GM18867 (cell line): ENCODE results near the gene ANXA3.
"Not testable (repeated sequence)": the region's sequence is repeated elsewhere in the genome, so short reads cannot be mapped to it uniquely, and the experiment has no call there.

Experiments
- ATAC-seq: cut with Tn5 transposase; IDR thresholded peaks from one replicate; pipeline ENCODE4 v1.9.1; 2021; ENCODE audit warnings: mild to moderate bottlenecking, moderate library complexity; ENCODE audit not compliant: unreplicated experiment

The ANXA3 gene

DNA sequence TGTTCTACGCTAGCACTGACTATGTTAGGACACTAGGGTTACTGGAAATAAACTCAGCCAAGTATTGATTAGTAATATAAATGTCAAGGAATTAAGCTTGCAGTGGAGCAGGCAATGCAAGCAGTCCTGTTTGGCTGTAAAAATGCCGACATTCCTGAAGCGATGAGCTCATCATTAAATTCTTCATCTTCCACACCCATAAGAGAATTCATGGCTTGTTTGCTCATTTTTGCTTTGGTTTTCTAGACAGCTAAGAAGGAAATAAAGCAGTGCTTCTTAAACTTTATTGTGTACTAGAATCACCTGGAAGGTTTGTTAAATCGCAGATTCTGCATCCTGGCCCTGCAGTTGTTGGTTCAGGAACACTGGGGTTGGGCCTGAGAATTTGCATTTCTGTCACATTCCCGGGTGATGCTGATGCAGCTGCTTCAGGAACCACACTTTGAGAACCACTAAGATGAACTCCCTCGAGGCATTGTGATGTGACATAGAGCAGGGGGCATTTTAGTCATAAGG is 17.8 kb downstream of the ANXA3 start:
- ATAC-seq = no peak

DNA sequence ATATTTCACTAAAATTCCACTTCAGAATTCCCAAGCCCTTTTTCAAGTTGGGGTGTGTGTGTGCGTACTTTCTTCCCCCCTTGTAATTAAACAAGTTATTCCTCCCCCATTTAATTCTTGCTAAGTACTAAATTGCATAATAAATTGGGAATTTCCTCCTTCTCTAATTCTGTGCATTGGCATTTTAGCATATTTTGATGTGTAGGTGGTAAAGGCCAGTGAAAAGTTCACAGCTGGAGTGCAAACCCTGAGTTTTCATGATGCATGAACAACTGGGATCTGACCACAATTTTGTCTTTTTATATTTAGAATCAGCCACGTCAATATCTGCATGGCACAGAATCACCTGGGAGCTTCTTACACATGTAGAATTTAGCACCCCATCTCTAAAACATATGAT is 18.5 kb downstream of the ANXA3 start:
- ATAC-seq = no peak

DNA sequence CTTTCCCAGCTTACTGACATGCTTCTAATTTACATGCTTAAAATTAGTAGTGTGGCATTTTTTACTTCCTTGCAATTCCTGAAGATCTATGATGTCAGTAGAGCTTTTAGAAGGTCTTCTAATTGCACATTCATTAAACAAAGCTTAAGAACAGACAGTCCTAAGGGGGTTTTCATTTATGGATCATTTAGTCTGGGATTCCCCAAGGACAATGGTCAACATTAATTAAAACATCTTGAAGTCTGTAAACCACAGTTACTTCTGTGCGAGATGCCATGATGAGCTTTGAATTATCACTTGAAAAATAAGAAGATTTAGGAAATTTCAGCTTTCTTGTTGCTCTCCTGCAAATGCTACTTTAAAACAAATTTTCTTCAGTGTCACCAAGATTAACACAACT is 20.2 kb downstream of the ANXA3 start:
- no peak for ATAC-seq

DNA sequence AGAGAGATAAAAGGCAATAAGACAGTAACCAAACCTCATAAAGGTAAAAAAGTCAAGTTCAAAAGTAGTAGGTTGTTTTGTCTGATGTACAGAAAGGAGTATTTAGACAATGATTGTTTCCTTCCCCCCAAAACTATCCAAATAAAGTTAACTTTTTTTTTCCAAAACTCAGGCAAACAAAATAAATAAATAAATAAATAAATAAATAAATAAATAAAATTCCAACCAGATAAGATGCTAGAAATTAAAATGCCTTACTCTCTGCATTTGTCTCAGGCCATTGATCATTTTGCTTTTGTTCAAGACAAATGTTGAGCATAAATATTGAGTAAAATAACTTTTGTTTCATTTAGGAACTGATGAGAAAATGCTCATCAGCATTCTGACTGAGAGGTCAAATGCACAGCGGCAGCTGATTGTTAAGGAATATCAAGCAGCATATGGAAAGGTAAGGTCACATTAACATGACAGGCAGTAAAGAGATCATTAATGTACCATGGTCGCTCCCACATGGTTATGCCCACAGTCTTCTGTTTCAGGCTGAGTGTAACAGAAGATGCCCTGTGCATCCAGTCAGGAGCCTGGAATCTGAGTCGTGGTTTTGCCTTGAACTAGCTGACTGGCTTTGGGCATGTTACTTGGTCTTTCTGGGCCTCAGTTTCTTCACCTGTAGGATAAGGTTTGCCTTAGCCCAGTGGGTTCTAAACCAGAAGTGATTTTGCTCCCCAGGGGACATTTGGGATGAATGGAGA is 27.3 kb downstream of the ANXA3 start:
- ATAC-seq = no peak

DNA sequence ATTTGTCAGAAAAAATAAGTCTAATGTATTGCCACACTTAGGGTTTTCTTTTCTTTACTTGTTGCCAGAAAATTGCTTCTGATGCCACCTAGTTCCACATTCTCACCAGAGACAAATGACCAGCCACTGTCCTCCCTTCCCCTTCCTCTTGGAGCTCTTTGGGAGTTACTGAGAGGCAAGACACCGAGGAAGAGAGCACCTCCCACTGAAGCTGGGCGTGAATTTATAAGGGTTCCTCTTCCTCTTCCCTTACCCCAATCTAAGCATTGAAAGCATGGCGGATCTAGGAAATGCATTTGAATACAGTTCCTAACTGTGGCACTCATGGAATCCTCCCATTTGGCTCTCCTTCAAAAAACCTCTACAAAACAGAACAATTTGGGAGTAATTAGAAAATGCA is 30.0 kb downstream of the ANXA3 start:
- ATAC-seq = no peak

DNA sequence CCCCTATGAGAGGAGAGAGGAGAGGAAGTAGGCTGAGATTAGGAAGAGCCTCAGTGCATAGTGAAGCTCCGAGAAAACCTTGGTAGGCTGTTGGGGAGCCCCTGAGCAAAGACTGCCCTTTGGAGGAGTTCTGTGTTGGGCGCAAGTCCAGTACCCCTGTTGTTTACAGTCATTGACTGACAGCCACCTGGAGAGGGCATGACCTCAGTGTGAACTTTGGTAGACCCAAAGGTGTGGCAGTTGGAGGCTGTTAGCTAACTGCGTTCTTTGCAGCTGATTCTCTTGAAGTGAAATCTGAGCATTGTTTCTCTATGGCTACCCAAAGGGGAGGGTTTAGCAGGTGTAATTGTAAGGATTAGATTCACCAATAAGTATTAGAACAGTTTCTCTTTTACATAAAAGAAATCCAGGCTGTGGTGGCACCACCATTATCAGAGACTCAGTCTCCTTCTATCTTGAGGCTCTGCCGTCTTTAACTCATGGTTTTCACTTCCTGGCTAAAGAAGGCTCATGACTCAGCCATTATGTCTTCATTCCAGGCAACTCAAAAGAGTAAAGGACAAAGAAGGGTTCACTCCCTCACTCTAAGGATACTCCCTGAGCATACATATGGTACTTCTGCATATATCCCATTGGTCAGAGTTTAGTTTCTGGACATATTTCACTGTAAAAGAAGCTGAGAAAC is 33.4 kb downstream of the ANXA3 start:
- ATAC-seq = no peak

DNA sequence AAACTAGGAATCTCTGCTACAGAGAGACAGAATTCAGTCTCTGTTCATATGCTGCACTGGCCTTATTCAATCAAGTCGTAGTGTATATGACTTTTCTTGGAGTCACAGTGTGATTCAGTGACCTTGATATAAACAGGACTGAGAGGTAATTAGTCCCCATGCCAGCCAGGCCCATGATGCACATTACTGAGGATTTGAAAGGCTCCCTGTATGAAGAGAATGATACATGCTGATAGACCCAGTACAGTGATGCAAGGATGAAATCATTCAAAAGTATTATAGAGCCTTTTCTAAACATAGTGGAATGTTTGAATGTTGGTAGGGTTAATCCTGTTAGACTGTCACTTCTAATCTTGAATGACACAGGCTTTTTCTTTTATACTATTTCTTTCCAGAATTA is 34.1 kb downstream of the ANXA3 start:
- ATAC-seq = no peak

DNA sequence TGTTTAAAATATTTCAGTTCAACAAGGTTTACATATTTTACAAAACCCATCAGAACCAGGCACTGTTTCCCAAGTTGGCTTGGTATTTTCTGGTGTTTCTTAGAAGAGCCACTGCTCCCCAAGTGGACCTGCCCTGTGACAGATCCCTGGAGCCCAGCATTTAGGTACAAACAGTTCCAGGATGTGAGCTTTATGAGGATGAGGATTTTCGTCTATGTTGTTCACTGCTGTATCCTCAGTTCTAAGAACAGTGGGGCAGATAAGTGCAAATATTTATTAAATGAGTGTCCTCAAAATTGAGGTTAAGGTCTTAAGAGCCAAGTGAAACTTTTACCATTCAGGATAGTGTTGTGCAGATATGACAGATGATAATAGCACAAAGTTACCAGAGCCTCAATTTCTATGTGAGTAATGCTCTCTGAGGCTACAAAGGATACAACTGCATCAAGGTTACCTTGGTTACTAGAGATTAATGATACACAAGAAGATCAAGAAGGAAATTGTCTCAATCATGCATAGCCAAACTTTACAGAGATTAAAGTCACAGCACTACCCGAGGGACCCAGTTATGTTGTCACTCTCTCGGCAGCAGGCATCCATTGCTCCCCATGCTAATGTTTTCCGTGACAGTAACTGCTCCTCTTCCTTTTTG is 37.5 kb downstream of the ANXA3 start:
- no peak for ATAC-seq

DNA sequence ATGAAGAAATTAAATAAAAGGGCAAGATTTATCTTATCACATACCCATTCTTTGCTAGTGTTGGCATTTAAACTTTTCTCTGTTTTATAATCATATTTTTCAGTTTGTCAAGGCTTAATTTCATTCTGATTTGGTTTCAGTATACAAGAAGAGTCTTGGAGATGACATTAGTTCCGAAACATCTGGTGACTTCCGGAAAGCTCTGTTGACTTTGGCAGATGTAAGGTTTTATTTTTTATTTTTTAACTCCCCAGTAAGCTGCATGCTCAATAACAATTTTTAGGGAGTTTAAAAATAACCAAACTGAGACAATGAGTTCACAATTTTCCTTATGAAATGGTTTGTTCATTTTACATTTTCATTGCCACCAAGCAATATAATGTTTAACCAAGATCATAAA is 39.8 kb downstream of the ANXA3 start:
- ATAC-seq = no peak

DNA sequence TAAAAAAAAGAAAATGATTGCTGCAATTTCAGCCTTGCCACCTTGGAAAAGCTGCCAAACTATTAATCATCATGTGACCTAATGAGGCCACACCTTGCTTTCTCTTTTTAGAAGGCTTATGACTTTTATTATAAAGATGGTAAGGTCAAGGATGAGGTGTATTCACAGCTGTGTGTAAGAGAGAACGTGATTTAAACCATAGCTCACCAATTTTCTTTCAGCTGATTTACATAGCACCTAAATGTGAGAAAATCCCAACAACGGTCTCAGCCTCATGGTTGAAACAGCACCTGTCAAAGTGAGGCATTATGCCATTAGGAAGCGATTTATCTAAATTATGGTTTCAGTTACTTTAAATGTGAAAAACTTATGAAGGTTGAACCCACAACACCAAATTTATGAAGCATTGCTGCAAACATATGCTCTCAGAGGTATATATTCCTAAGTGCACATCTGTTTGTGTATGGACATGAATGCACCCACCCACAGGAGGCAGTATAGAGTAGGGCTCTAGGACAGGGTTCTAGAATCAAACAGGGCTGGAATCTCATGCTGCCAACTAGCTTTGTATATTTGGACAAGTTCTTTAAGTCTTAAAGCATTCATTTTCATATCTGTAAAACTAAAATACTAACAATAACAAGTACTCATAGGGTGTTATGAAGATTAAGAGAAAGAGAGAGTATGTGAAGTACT is 40.7 kb downstream of the ANXA3 start:
- peak; percentile 54 for ATAC-seq

DNA sequence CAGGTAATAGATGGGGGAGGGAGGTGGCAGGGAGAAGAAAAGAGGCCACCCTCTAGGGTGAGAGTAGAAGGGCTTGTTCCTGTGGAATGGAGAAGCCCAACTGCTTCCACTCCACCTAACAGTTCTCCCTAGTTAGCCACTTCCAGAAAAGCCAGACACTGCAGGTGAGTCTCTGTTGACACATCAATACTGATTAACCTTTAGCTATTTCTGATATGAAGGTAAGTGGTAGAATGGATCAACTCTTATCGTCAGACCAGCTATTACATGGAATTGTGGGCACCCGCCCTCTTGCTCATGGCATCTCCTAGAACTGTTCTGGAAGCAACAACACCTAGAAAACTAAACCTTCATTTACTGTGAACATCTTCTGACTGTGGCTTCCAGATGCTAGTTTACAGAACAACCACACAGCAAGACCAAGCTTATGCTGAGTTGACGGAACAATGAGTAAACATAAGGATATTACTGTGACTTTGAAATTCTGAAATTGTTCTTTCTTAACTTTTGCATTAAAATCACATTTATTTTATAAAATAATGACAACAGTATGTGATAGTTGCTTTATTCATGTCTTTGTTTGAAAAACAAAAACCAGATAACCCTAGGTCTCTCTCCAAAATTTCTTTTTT is 44.7 kb downstream of the ANXA3 start:
- no peak for ATAC-seq

DNA sequence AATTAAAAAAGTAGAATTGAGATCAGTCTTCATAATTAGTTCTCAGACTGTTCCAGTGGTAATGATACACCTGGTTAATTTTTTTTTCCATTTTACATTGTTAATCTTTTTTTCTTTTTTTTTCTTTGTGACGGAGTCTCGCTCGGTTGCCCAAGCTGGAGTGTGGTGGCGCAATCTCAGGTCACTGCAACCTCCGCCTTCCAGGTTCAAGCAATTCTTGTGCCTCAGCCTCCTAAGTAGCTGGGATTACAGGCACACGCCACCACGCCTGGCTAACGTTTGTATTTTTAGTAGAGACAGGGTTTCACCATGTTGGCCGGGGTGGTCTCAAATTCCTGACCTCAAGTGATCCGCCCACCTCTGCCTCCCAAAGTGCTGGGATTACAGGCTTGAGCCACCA is 46.9 kb downstream of the ANXA3 start:
- not testable (repeated sequence) for ATAC-seq

DNA sequence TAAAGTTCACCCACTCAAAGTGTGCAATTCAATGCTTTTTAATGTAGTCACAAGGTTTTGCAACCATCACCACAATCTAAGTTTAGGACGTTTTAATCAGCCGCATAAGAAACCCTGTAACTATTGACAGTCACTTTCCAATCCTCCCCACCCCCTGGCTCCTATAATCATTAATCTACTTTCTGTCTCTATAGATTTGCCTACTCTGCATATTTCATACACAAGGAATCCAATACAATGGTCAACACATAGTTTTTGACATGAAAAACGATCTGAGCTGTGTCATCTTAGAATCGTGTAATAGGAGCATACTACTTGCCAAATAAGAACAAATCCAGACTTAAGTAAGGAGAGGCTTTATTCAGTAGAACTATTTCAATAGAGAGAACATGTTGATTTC is 47.6 kb downstream of the ANXA3 start:
- no peak for ATAC-seq

DNA sequence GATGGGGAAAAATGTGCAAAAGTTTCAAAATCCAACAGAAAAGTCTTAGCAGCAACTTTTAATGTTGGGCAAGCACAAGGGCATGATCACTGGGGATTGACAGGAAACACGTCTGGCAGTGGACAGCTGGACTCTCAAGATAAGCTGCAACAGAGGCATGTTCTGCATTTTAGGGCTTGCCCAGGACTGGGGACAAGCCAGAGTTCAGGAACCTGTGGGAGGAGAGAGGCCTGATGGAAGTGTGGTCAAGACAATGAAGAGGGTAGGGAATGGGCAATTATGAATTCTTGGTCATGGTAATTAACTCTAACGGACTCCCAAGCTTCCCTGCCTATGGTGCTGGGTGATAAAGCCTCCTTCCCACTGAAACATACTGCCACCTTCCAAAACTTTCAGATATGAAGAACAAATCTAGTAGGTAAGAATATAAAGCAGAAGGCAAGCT is 48.4 kb downstream of the ANXA3 start:
- no peak for ATAC-seq

DNA sequence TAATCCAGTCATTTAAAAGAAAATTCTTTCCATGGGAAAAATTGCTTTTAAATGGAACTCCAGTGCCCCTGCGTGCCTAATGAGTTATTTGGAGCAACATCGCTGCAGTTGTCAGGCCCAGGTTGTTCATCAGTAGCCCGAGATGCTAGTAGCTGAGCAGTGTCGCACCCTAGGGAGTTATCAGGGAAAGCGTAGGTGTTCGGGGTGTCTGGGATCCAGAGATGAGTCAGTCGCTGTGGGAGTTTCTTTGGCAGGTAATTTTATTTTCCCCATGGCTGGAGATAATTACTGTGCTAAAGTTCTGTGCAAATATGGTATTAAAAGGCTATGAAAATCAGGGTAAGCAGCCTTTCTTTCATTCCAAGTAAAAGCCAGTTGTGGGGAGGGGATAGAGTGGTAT is 49.4 kb downstream of the ANXA3 start:
- ATAC-seq = peak; percentile 82

DNA sequence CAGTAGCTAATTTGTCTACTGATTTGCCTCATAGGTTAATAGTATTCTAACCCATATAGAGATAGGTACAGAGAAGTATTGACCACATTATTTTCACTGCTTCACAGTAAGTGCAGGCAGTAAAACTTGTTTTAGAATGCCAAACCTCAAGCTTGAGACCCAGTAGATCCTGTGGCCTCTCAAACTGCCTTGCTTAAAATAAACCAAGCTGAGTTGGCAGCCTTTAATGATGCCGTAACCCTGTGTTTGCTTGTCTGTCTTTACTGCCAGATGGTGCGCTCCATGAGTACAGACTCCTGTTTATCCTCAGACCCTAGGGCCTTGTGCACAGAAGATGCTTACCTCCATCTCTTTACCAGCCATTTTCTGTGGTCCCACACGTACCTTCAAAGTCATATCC is 50.8 kb downstream of the ANXA3 start:
- ATAC-seq = no peak

DNA sequence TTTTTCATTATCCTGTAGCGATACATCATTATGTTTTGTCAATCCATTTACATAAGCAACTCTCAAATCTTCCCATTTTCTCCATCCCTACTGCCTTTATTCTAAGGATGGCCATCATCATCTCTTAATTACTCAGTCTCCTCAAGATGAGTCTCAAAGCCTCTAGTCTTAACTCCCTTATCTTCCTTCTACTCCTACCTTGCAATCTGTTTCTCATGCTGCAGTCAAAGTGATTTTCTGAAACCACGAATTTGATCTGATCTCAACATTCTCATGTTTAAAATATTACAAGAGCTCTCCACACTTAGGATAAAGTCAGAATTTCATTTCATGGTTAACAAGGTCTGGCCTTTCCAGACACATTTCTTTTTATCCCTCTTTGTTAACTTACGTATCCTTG is 51.8 kb downstream of the ANXA3 start:
- no peak for ATAC-seq

DNA sequence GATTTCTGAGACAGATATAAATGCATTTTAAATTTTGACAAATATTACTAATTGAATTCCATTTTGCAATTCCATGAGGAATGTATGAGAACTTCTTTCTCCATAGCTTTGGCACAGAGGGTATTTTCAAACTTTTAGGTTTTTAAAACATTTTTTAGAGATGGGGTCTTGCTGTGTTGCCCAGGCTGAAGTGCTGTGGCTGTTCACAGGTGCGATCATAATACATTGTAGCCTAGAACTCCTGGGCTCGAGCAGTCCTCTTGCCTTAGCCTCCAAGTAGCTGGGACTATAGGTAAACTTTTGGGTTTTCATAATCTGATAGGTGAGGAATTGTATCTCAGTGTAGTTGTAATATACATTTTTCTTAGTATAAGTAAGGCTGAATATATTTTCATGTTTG is 53.4 kb downstream of the ANXA3 start:
- ATAC-seq = no peak

DNA sequence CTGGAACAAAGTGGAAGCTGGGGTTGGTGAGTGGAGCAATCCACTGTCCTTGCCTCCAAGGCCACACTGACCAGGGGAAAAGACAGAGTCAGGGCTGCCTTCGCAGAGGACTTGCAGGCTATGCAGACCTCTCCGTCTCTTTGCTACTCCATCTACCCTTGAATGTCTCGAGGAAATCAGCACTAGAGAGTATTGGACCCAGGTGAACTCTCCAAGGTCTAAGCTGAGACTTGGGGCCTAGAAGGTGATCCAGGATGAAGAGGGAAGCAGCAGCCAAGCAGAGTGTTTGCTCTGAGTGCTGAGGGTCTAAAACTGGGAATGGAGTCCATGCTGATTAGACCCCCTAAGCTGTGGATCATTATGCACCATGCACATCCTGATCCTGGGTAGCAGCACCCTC is 54.5 kb downstream of the ANXA3 start:
- no peak for ATAC-seq

DNA sequence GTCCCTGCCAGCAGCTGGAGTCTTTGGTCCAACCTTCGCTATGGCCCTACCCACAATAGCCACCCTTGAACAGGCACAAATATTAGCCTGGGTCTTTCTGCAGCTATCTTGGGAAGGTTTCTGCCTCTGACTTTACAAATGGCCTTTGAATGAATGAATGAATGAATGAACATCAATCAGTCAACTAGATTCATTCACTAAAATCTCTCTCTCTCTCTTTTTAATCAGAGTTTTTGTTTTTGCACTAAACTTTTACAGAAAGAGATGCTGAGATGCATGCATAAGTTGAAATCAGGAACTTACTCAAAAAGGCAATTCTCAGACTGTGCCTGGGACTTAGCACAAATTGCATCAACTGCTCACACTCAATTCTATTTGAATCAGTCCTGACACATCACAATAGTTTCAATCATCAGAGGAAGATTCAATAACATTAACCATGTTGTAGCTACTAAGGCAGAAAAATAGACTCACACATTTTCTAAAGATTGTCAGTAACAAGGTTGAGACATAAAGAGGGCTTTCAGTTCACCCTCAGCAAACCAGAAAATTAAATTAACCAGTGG is 55.0 kb downstream of the ANXA3 start:
- ATAC-seq = no peak

DNA sequence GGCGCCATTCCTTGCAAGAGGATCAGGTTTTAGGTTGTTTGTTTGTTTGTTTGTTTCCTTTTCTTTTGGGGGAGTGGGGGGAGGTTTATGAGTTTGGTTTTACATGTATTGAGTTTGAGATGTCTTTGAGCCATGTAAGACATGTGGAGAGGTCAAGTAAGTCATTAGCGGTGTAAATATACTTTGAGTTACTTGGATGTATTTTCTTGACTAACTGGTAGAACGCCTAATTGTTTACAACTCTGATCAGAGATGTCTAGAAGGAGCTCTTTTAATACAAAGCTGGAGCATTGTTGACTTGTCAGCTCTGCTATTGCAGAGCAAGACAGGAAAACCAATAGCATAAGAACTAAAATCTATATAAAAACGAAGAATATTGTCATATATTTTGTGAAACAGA is 57.1 kb downstream of the ANXA3 start:
- no peak for ATAC-seq
